ENCODE data around the gene AAMP.
A peak's percentile ranks its signal among the peaks of the same experiment; 100 is the strongest.

AAMP gene

GRCh38 chr2:218290316-218291261 lies 20.7 kb upstream of the AAMP start:
- peak overlapping the region; percentile 86 for H2AK5ac ChIP-seq (ENCODE audit: low read length)
- H3K79me2 ChIP-seq (ENCODE audit: control insufficient read depth, insufficient read depth, low read length, poor library complexity): peaks cover 30% of the 10 kb centered on the region
- peaks cover 45% of the 10 kb centered on the region for H3K79me1 ChIP-seq (ENCODE audit: low read length)
- H2BK120ac ChIP-seq (ENCODE audit: insufficient read depth, low read length, poor library complexity): peak overlapping the region; percentile 74
- H3K27me3 ChIP-seq (ENCODE audit: insufficient read depth, low read length): no peaks in the 10 kb centered on the region
- H2BK5ac ChIP-seq (ENCODE audit: low read depth, low read length, poor library complexity): peak overlapping the region; percentile 81
- H3K9me3 ChIP-seq (ENCODE audit: insufficient read depth, low read depth, low read length): no peaks in the 10 kb centered on the region
- peak overlapping the region; percentile 71 for H3K4me2 ChIP-seq (ENCODE audit: low read length)
- peak overlapping the region; percentile 46 for H2BK12ac ChIP-seq (ENCODE audit: low read length)
- H4K8ac ChIP-seq (ENCODE audit: low read depth, low read length): peak overlapping the region; percentile 61
- peak overlapping the region; percentile 54 for H3K27ac ChIP-seq (ENCODE audit: low read depth, low read length)
- H2AFZ ChIP-seq (ENCODE audit: insufficient read depth, low read length, poor library complexity): no peak overlapping the region
- H4K91ac ChIP-seq (ENCODE audit: low read depth, low read length): peak overlapping the region; percentile 62
- peaks cover 55 to 63% of the 10 kb centered on the region in 2 experiments for H3K4me1 ChIP-seq (ENCODE audit: control insufficient read depth in 1 of 2, insufficient read depth in 2 of 2, low read length in 2 of 2)
- peak overlapping the region; percentile 51 for H3K4ac ChIP-seq (ENCODE audit: low read depth, low read length)
- H3K36me3 ChIP-seq (ENCODE audit: control insufficient read depth in 1 of 2, insufficient read depth in 2 of 2, low read length in 2 of 2): no peaks in the 10 kb centered on the region
- no peak overlapping the region for H3K23ac ChIP-seq (ENCODE audit: low read length)
- H3K4me3 ChIP-seq (ENCODE audit: low read depth, low read length): peak overlapping the region; percentile 9
- H3K14ac ChIP-seq (ENCODE audit: low read length): peak overlapping the region; percentile 41
- H3K9ac ChIP-seq (ENCODE audit: low read length): no peak overlapping the region
- WGBS (ENCODE audit: extremely low coverage, insufficient coverage, insufficient read length): no CpG with 5 or more reads among the region's 12 CpGs
- peak overlapping the region; percentile 84 for H3K18ac ChIP-seq (ENCODE audit: low read length)
- no peak overlapping the region for H4K12ac ChIP-seq (ENCODE audit: low read depth, low read length)
- no peak for DNase-seq

- H3K18ac ChIP-seq (ENCODE audit: low read length): peak overlapping the region; percentile 81
- no CpG with 5 or more reads among the region's 6 CpGs for WGBS (ENCODE audit: extremely low coverage, insufficient coverage, insufficient read length)
- H2BK5ac ChIP-seq (ENCODE audit: low read depth, low read length, poor library complexity): peak overlapping the region; percentile 59
- peaks cover 53 to 60% of the 10 kb centered on the region in 2 experiments for H3K4me1 ChIP-seq (ENCODE audit: control insufficient read depth in 1 of 2, insufficient read depth in 2 of 2, low read length in 2 of 2)
- H4K8ac ChIP-seq (ENCODE audit: low read depth, low read length): no peak overlapping the region
- no peak for DNase-seq
- no peak overlapping the region for H3K23ac ChIP-seq (ENCODE audit: low read length)
- H2BK12ac ChIP-seq (ENCODE audit: low read length): peak overlapping the region; percentile 53
- no peak overlapping the region for H3K4me3 ChIP-seq (ENCODE audit: low read depth, low read length)
- H2AK5ac ChIP-seq (ENCODE audit: low read length): no peak overlapping the region
- H3K4ac ChIP-seq (ENCODE audit: low read depth, low read length): peak overlapping the region; percentile 66
- H3K4me2 ChIP-seq (ENCODE audit: low read length): peak overlapping the region; percentile 71
- peaks cover 43% of the 10 kb centered on the region for H3K79me1 ChIP-seq (ENCODE audit: low read length)
- H3K79me2 ChIP-seq (ENCODE audit: control insufficient read depth, insufficient read depth, low read length, poor library complexity): peaks cover 34% of the 10 kb centered on the region
- H4K12ac ChIP-seq (ENCODE audit: low read depth, low read length): no peak overlapping the region
- peak overlapping the region; percentile 31 for H3K27ac ChIP-seq (ENCODE audit: low read depth, low read length)
- H2AFZ ChIP-seq (ENCODE audit: insufficient read depth, low read length, poor library complexity): peak overlapping the region; percentile 59
- no peak overlapping the region for H3K14ac ChIP-seq (ENCODE audit: low read length)
- peak overlapping the region; percentile 32 for H4K91ac ChIP-seq (ENCODE audit: low read depth, low read length)
- H2BK120ac ChIP-seq (ENCODE audit: insufficient read depth, low read length, poor library complexity): peak overlapping the region; percentile 74
- no peaks in the 10 kb centered on the region for H3K9me3 ChIP-seq (ENCODE audit: insufficient read depth, low read depth, low read length)
- H3K9ac ChIP-seq (ENCODE audit: low read length): no peak overlapping the region
- H3K36me3 ChIP-seq (ENCODE audit: control insufficient read depth in 1 of 2, insufficient read depth in 2 of 2, low read length in 2 of 2): no peaks in the 10 kb centered on the region
- H3K27me3 ChIP-seq (ENCODE audit: insufficient read depth, low read length): no peaks in the 10 kb centered on the region
These were observed 19.8 kb upstream of the AAMP start for GRCh38 chr2:218289639-218290315.

- Histone ChIP-seq H4K91ac (ENCODE audit: low read depth, low read length) (peak overlapping the region; percentile 79), H3K4ac (ENCODE audit: low read depth, low read length) (peak overlapping the region; percentile 37), H3K9me3 (ENCODE audit: insufficient read depth, low read depth, low read length) (no peaks in the 10 kb centered on the region), H3K27ac (ENCODE audit: low read depth, low read length) (peak overlapping the region; percentile 91), H3K27me3 (ENCODE audit: insufficient read depth, low read length) (no peaks in the 10 kb centered on the region), H2BK5ac (ENCODE audit: low read depth, low read length, poor library complexity) (peak overlapping the region; percentile 88), H2BK120ac (ENCODE audit: insufficient read depth, low read length, poor library complexity) (peak overlapping the region; percentile 83), H2AK5ac (ENCODE audit: low read length) (peak overlapping the region; percentile 88), H3K4me1 (ENCODE audit: control insufficient read depth in 1 of 2, insufficient read depth in 2 of 2, low read length in 2 of 2) (peaks cover 64 to 73% of the 10 kb centered on the region in 2 experiments), H3K23ac (ENCODE audit: low read length) (no peak overlapping the region), H2BK12ac (ENCODE audit: low read length) (peak overlapping the region; percentile 27), H3K36me3 (ENCODE audit: control insufficient read depth in 1 of 2, insufficient read depth in 2 of 2, low read length in 2 of 2) (peaks cover 1 to 2% of the 10 kb centered on the region in 2 experiments), H4K8ac (ENCODE audit: low read depth, low read length) (peak overlapping the region; percentile 70), H3K4me3 (ENCODE audit: low read depth, low read length) (no peak overlapping the region), H3K9ac (ENCODE audit: low read length) (no peak overlapping the region), H3K79me1 (ENCODE audit: low read length) (peaks cover 54% of the 10 kb centered on the region), H3K79me2 (ENCODE audit: control insufficient read depth, insufficient read depth, low read length, poor library complexity) (peaks cover 36% of the 10 kb centered on the region), H2AFZ (ENCODE audit: insufficient read depth, low read length, poor library complexity) (no peak overlapping the region), H4K12ac (ENCODE audit: low read depth, low read length) (peak overlapping the region; percentile 27), H3K4me2 (ENCODE audit: low read length) (peak overlapping the region; percentile 55), H3K18ac (ENCODE audit: low read length) (peak overlapping the region; percentile 48), H3K14ac (ENCODE audit: low read length) (peak overlapping the region; percentile 88)
- WGBS (ENCODE audit: extremely low coverage, insufficient coverage, insufficient read length): no CpG with 5 or more reads among the region's 11 CpGs
- DNase-seq: peak; percentile 93 to 94
These were observed 16.9 kb upstream of the AAMP start for GRCh38 chr2:218286570-218287459.

- H2BK120ac ChIP-seq (ENCODE audit: insufficient read depth, low read length, poor library complexity): peak overlapping the region; percentile 83
- H3K79me2 ChIP-seq (ENCODE audit: control insufficient read depth, insufficient read depth, low read length, poor library complexity): peaks cover 27% of the 10 kb centered on the region
- H3K23ac ChIP-seq (ENCODE audit: low read length): no peak overlapping the region
- no peak overlapping the region for H3K4me2 ChIP-seq (ENCODE audit: low read length)
- H3K18ac ChIP-seq (ENCODE audit: low read length): peak overlapping the region; percentile 13
- H4K12ac ChIP-seq (ENCODE audit: low read depth, low read length): peak overlapping the region; percentile 2
- H2BK5ac ChIP-seq (ENCODE audit: low read depth, low read length, poor library complexity): peak overlapping the region; percentile 24
- peak overlapping the region; percentile 86 for H2AK5ac ChIP-seq (ENCODE audit: low read length)
- H3K4me1 ChIP-seq (ENCODE audit: control insufficient read depth in 1 of 2, insufficient read depth in 2 of 2, low read length in 2 of 2): peaks cover 59 to 66% of the 10 kb centered on the region in 2 experiments
- H3K9me3 ChIP-seq (ENCODE audit: insufficient read depth, low read depth, low read length): no peaks in the 10 kb centered on the region
- no peak for DNase-seq
- H3K27ac ChIP-seq (ENCODE audit: low read depth, low read length): peak overlapping the region; percentile 18
- H3K4me3 ChIP-seq (ENCODE audit: low read depth, low read length): no peak overlapping the region
- H2AFZ ChIP-seq (ENCODE audit: insufficient read depth, low read length, poor library complexity): no peak overlapping the region
- H3K36me3 ChIP-seq (ENCODE audit: control insufficient read depth in 1 of 2, insufficient read depth in 2 of 2, low read length in 2 of 2): peaks cover 8 to 10% of the 10 kb centered on the region in 2 experiments
- peaks cover 51% of the 10 kb centered on the region for H3K79me1 ChIP-seq (ENCODE audit: low read length)
- peak overlapping the region; percentile 53 for H2BK12ac ChIP-seq (ENCODE audit: low read length)
- H3K27me3 ChIP-seq (ENCODE audit: insufficient read depth, low read length): no peaks in the 10 kb centered on the region
- peak overlapping the region; percentile 37 for H3K4ac ChIP-seq (ENCODE audit: low read depth, low read length)
- H3K9ac ChIP-seq (ENCODE audit: low read length): no peak overlapping the region
- WGBS (ENCODE audit: extremely low coverage, insufficient coverage, insufficient read length): no CpG with 5 or more reads among the region's 6 CpGs
- H3K14ac ChIP-seq (ENCODE audit: low read length): peak overlapping the region; percentile 59
- peak overlapping the region; percentile 79 for H4K91ac ChIP-seq (ENCODE audit: low read depth, low read length)
- peak overlapping the region; percentile 39 for H4K8ac ChIP-seq (ENCODE audit: low read depth, low read length)
These were observed 15.7 kb upstream of the AAMP start for GRCh38 chr2:218285604-218286003.

Data from trophoblast cell (in vitro differentiated cells and primary cell).